Lower leg skin (tissue), 3 donors: ENCODE results near the gene SCG3.

Source experiments
- POLR2A ChIP-seq, 2 donors: fragments of 450-650 bp; IDR thresholded peaks; one replicate each; pipeline ENCODE4 v1.6.1; 2016 to 2017; ENCODE audit warnings: antibody characterized with exemption in 2 of 2, mild to moderate bottlenecking in 1 of 2, moderate library complexity in 1 of 2
- TF ChIP-seq, protein P1 (sequence below), 3 donors: fragments of 450-650 bp; IDR thresholded peaks; one replicate each; pipeline ENCODE4 v1.5.1; 2016; ENCODE audit warnings: antibody characterized with exemption in 3 of 3, mild to moderate bottlenecking in 3 of 3, moderate library complexity in 2 of 3

DNA sequence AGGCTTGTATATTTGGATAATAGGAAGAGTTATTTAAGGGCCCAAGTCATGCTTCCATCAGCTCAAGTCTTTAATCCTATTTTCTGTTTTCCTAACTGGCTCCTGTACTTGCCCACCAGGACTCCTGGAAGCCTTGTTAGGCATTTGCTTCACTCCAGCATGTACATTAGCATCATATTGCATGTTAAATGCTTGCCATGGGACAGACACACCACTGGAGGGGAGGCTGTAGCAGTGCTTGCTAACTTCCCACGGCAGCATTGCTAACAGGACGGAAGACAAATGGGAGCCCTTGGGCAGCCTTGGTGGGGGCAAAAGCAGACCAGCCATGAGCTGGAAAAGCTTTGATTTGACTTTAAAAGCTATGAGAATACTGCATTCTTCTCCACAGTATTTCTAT lies 76.1 kb downstream of the SCG3 start:
- TF ChIP-seq, protein P1, sequence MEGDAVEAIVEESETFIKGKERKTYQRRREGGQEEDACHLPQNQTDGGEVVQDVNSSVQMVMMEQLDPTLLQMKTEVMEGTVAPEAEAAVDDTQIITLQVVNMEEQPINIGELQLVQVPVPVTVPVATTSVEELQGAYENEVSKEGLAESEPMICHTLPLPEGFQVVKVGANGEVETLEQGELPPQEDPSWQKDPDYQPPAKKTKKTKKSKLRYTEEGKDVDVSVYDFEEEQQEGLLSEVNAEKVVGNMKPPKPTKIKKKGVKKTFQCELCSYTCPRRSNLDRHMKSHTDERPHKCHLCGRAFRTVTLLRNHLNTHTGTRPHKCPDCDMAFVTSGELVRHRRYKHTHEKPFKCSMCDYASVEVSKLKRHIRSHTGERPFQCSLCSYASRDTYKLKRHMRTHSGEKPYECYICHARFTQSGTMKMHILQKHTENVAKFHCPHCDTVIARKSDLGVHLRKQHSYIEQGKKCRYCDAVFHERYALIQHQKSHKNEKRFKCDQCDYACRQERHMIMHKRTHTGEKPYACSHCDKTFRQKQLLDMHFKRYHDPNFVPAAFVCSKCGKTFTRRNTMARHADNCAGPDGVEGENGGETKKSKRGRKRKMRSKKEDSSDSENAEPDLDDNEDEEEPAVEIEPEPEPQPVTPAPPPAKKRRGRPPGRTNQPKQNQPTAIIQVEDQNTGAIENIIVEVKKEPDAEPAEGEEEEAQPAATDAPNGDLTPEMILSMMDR (IDR thresholded peaks at IDR 0.05), result no peak
- TF ChIP-seq POLR2A (IDR thresholded peaks at IDR 0.05), result no peak
